ENCODE measurements around the gene MRNIP. TPM values are rescaled to one million over a fixed set of nuclear protein-coding genes. Genes with fewer than 3 reads are reported as not detected.

Gene MRNIP
- total RNA-seq, 4 donors from 2014 or later, result 6.9 to 21.9 (median 10.7) TPM

DNA sequence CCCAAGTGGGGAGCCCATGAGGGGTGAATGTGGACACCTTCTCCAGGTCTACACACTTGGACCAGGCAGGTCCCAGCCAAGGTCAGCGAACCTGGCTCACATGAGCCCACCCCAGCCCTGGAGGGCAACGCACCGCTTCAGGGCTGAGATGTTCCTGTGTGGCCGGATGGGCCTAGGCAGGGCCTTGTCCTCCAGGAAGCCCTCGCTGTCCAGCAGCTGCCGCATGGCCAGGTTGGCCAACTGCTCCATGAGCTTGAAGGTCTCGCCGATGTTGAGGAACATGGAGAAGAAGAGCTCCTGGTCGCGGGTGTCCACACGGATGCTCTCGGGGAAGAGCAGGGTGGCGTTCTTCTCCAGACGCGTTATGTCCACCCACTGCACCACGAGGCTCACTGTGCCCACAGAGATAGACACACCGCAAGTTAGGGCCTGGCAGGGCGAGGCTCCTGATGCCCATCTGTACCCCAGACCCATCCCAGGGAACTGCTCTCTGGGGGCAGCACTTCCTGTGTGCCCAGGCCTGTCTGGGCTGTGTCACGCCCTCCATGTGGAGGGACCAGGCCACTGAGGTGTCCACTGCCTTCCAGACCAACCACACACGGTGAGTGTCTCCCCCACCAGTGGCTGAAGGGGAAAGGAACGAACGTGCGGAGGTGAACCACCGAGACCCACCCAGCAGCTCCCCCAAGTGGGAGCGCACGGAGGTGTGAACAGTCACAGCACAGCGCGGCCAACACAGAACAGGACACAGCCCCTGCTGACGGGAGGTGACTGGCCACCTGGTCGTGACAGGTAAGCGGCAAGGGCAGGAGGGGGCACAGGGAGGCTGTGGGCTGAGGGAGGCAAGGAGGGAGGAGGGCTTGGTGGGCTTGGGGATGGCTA, 34.7 kb upstream of the MRNIP start:
- H3K9me3 ChIP-seq, result no peaks in the 10 kb centered on the region
- no peak overlapping the region for H3K4me3 ChIP-seq
- H3K4me1 ChIP-seq, result no peaks in the 10 kb centered on the region
- no peak for DNase-seq
- 93% methylated on average over 17 of the region's 31 CpGs; no CpG with 5 or more reads in 1 of the 2 donors for WGBS, 2 donors
- no peaks in the 10 kb centered on the region for H3K27me3 ChIP-seq
- TF ChIP-seq, protein P1, sequence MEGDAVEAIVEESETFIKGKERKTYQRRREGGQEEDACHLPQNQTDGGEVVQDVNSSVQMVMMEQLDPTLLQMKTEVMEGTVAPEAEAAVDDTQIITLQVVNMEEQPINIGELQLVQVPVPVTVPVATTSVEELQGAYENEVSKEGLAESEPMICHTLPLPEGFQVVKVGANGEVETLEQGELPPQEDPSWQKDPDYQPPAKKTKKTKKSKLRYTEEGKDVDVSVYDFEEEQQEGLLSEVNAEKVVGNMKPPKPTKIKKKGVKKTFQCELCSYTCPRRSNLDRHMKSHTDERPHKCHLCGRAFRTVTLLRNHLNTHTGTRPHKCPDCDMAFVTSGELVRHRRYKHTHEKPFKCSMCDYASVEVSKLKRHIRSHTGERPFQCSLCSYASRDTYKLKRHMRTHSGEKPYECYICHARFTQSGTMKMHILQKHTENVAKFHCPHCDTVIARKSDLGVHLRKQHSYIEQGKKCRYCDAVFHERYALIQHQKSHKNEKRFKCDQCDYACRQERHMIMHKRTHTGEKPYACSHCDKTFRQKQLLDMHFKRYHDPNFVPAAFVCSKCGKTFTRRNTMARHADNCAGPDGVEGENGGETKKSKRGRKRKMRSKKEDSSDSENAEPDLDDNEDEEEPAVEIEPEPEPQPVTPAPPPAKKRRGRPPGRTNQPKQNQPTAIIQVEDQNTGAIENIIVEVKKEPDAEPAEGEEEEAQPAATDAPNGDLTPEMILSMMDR (IDR thresholded peaks at IDR 0.05), result no peak
- TF ChIP-seq POLR2A (IDR thresholded peaks at IDR 0.05), result no peak
- intact Hi-C loops (cut with DNase I), result no loop called here
- peaks cover 53 to 100% (median 60%) of the 10 kb centered on the region in 3 donors for H3K36me3 ChIP-seq
- no peak overlapping the region for H3K27ac ChIP-seq

GRCh38 chr5:179892255-179892654, 33.6 kb upstream of the MRNIP start:
- H3K27me3 ChIP-seq, result no peaks in the 10 kb centered on the region
- no peaks in the 10 kb centered on the region for H3K4me1 ChIP-seq
- H3K4me3 ChIP-seq, result no peak overlapping the region
- no peak for DNase-seq
- H3K9me3 ChIP-seq, result no peaks in the 10 kb centered on the region
- H3K27ac ChIP-seq, result no peak overlapping the region
- TF ChIP-seq, protein P1 (IDR thresholded peaks at IDR 0.05), result no peak
- TF ChIP-seq POLR2A (IDR thresholded peaks at IDR 0.05), result no peak
- 71 to 79% methylated on average over 1 to 2 of the region's 5 CpGs for WGBS, 2 donors
- peaks cover 55 to 100% (median 63%) of the 10 kb centered on the region in 3 donors for H3K36me3 ChIP-seq
- intact Hi-C loops (cut with DNase I), result no loop called here

- 97 to 100% methylated on average over 3 to 10 of the region's 25 CpGs for WGBS, 2 donors
- H3K4me3 ChIP-seq, result no peak overlapping the region
- H3K36me3 ChIP-seq, result peaks cover 55 to 100% (median 59%) of the 10 kb centered on the region in 3 donors
- H3K9me3 ChIP-seq, result no peaks in the 10 kb centered on the region
- no peak overlapping the region for H3K27ac ChIP-seq
- H3K27me3 ChIP-seq, result no peaks in the 10 kb centered on the region
- H3K4me1 ChIP-seq, result no peaks in the 10 kb centered on the region
- intact Hi-C loops (cut with DNase I), result no loop called here
- TF ChIP-seq, protein P1 (IDR thresholded peaks at IDR 0.05), result no peak
- TF ChIP-seq POLR2A (IDR thresholded peaks at IDR 0.05), result no peak
- DNase-seq, result no peak
Observed at GRCh38 chr5:179890751-179891682, 32.4 kb upstream of the MRNIP start.

DNA sequence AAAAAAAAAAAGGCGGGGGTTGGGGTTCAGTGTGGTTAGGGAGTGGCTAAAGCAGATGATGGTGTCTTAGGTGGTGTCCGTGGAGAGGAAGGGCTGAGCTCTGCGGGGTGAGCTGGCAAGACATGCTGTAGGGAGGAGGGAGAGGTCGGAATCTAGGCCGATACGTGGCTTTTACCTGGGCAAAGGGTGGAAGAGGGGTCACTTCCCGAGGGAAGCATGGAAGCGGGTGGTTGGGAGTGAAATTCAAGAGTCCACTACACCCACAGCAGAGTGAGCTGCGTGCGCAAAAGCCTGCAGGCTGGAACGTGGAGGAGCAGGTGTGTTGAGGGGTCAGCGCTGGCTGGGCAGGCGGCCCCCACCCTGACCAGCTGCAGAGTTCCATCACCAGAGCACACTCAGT, 31.3 kb upstream of the MRNIP start:
- DNase-seq, result no peak
- Histone ChIP-seq H3K4me1 (peaks cover 0 to 4% (median 0%) of the 10 kb centered on the region in 3 donors), H3K36me3 (peaks cover 55 to 100% (median 59%) of the 10 kb centered on the region in 3 donors), H3K27me3 (no peaks in the 10 kb centered on the region), H3K27ac (no peak overlapping the region), H3K9me3 (no peaks in the 10 kb centered on the region), H3K4me3 (no peak overlapping the region)
- 92 to 94% methylated on average over 9 to 13 of the region's 13 CpGs for WGBS, 2 donors
- intact Hi-C loops (cut with DNase I), result no loop called here
- TF ChIP-seq POLR2A (IDR thresholded peaks at IDR 0.05), result no peak
- TF ChIP-seq, protein P1 (IDR thresholded peaks at IDR 0.05), result no peak
